GM18868 (cell line): Measurements from ENCODE around the gene ELOVL6.

ENCODE experiments used
- ATAC-seq: cut with Tn5 transposase; IDR thresholded peaks from one replicate; pipeline ENCODE4 v1.9.1; 2021; ENCODE audit warnings: mild to moderate bottlenecking, moderate library complexity; ENCODE audit not compliant: unreplicated experiment

ELOVL6 gene

GRCh38 chr4:110130576-110131358 lies 67.6 kb downstream of the ELOVL6 start:
- no peak for ATAC-seq

- ATAC-seq, result no peak
Observed at GRCh38 chr4:110129544-110129943, 68.9 kb downstream of the ELOVL6 start.

GRCh38 chr4:110128472-110128919 lies 69.9 kb downstream of the ELOVL6 start:
- no peak for ATAC-seq

DNA sequence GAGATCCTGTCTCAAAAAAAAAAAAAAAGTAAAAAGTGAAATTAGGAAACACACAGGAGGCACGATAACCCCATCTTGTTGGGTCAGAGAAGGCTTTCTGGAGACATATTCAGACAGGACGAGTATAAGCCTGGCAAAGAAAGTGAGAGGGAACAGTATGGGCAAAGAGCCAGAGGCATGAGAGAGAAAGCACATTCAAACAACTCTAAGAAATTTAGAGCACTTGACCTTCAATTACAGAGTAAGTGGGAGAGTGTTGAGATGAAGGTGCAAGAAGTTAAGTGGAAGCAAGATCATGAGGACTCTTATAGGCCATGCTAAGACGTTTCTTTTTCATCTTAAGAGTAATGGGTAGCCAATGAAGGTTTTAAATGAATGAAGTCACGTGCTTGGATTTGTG lies 70.4 kb downstream of the ELOVL6 start:
- no peak for ATAC-seq

GRCh38 chr4:110124711-110125110 lies 73.7 kb downstream of the ELOVL6 start:
- peak; percentile 75 for ATAC-seq

DNA sequence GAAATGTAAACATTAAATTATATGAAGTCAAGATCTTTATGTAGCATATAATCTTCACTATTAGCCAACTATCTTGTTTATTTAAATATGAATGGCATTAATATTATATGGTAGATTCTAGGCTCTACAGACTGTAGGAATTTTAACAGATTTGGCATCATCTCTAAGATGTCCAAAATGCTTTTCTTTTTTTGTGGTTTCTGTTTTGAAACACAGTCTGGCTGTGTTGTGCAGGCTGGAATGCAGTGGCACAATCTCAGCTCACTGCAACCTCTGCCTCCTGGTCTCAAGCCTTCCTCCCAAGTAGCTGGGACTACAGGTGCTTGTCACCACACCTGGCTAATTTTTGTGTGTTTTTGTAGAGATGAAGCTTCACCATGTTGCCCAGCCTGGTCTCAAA lies 76.2 kb downstream of the ELOVL6 start:
- ATAC-seq, result no peak

DNA sequence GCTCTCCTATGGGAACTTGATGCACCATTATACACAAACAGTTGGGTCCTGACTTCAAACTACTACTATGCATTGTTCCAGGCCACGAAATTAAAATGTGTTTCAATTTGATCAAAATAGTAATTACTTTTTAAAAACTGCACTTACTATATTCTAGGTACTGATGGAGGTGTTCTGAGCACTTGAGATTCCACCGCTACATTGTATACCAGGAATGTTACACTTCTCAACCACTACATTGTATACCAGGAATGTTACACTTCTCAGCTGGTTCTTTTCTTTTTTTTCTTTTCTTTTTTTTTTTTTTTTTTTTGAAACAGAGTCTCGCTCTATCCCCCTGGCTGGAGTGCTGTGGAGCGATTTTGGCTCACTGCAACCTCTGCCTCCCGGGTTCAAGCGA lies 77.9 kb downstream of the ELOVL6 start:
- ATAC-seq, result no peak

DNA sequence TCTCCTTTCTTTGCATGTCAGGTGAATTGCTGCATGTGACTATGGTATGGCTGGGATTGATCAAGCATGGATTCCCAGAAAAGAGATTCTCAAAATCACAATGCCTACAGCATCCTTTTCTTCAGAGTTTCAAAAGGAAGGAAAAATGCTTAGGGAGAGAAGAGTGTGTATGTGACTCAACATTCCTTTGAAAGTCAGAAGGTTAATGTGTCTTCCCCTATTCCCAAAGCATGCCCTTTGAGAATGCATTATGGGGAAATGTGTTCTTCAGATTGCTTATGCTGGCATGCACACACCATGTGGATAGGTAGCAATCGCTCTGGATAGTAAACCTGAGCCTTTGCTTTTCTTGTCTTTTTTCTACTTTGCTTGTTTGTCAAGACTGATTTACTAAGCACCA lies 78.5 kb downstream of the ELOVL6 start:
- peak; percentile 22 for ATAC-seq

GRCh38 chr4:110119337-110119736 lies 79.1 kb downstream of the ELOVL6 start:
- peak; percentile 83 for ATAC-seq

DNA sequence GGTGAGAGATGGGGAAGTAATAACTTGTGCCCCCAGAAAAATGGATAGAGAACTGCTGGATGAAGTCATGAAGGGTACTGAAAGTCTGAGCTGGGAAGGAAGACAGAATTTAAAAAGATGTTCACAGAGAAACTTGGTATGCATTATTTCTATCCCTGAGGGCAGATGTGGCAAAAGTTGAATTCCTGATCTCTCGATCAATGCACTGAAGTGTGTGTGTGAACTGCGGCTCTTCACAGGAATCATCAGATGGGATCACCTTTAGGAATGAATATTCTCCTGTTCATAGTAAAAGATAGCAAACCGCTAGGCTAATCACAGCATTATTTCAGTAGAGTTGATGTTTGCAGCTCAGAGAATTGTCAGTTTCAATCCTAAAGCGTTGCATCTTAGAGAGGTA lies 86.4 kb downstream of the ELOVL6 start:
- ATAC-seq, result no peak

DNA sequence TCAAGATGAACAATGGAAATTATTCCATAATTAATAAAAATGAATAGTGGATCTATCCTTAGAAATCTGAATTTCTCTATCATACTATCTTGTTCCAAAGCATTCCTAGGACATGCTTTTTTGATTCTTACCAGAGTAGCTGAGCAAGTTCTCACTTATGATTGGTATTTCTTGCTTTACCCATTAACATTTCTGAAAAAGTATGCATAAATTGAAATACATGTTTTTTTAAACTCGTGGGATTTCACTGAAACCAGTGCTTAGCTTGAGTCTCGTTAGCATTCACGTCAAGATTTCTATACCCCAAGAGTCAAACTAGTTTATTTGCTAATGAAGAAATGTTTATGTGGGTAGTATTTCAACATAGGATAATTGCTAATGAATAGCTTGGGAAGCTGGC lies 89.0 kb downstream of the ELOVL6 start:
- no peak for ATAC-seq

- no peak for ATAC-seq
Observed at GRCh38 chr4:110108960-110109359, 89.5 kb downstream of the ELOVL6 start.

- ATAC-seq, result peak; percentile 95
Observed at GRCh38 chr4:110108422-110108821, 90.0 kb downstream of the ELOVL6 start.

- no peak for ATAC-seq
Observed at GRCh38 chr4:110107866-110108265, 90.5 kb downstream of the ELOVL6 start.

DNA sequence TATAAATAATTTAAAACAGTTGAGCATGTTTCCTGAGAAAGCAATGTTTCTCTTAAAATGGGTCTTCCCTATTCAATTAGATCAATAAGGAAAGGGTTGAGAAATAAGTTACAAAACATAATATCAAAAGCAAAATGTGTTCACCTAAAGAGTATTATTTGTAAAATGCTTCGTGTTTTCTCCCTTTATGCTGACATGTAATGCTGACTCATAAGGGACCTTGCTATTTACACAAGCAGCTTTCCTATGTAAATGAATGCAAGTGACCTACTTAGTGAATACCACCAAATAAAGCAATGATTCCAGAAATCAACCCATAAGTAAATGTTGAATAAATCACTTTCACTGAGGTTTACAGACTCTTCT lies 91.5 kb downstream of the ELOVL6 start:
- peak; percentile 72 for ATAC-seq

GRCh38 chr4:110104661-110105060 lies 93.8 kb downstream of the ELOVL6 start:
- no peak for ATAC-seq

DNA sequence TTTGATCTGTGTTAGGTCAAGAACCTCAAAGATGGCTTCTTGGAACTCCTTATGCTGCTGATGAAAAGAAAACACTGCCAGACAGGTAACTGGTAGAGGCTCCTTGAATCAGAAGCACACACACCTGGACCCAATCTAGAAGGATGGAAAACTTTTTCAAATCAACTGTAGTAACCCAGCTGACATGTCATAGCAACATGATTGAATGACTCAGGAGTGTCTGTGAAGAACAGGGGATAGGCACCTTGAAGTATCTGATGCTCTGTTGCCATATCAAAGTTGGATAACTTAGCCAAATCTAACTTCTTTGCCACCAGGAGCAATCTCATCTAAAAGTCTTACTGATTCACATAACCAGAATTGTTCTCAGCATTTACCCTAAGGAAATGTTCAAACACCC lies 98.8 kb downstream of the ELOVL6 start:
- no peak for ATAC-seq

DNA sequence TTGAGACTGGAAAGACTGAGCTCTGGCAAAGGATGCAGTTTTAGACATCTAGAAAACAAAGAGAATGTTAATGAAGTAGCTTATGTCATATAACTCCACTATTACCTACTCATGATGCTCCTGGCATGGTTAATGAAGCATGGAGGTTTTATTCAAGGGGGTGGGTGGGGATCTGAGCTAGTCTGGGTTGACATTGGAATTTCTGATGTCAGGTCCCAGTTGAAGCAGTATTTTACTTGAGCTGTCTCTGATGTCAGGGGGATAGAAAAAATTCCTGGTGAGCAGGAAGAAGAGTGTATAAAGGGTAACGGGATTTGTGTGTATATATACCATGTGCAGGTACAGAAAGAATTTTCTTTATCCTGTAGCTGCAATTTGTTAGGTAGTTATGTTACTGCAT lies 102.0 kb downstream of the ELOVL6 start:
- no peak for ATAC-seq

- ATAC-seq, result no peak
Observed at GRCh38 chr4:110092646-110093045, 105.8 kb downstream of the ELOVL6 start.

DNA sequence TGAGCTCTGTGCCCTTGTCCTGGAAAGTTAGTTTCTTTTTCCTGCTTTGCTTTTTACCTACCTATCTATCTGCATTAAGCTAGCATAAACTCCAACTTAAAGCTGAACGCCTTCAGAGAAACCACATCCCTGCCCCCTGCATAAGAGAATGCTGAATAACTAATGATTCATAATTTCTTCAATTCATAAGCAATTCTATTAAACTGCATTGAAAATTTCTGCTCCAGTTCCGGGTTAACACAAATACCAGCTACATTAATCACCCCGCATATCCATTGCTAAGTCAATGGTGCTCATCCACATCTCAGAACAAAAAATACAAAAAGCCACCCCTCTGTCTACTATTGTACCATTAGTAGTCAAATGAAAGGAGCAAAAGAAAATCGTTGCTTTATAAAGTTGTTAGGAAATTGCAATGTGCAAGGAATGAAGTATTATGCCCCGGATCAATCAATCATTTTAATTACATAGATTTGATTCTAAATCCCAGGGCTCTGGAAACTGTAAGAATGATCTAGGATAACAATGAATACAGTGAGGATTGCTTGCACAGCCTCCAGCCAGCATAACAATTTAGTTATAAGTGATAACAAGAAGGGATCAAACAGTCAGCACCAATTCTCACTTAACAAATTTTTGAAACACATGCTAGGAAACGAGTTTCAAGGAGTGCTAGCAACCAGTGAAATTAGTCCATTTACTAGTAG lies 106.8 kb downstream of the ELOVL6 start:
- ATAC-seq, result no peak

DNA sequence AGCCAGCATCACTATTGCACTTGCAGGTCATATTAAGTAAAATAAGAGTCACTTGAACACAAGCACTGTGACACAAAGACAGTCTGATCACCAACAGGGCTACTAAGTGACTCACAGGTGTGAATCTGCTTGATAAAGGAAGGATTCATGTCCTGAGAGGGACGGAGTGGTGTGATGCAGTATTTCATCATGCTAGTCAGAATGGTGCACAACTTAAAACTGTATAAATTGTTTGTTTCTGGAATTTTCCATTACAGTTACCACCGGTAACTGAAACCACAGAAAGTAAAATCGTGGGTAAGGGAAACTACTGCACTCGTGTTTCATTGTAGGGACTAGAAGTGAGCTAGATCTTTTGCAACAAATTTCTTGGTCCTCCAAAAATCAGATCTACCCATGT lies 109.7 kb downstream of the ELOVL6 start:
- peak; percentile 66 for ATAC-seq

GRCh38 chr4:110087070-110087708 lies 111.2 kb downstream of the ELOVL6 start:
- ATAC-seq, result no peak
